Measurements from ENCODE around the gene ZNF211. TPM values are rescaled to one million over a fixed set of nuclear protein-coding genes. Genes with fewer than 3 reads are reported as not detected.

Gene ZNF211
- total RNA-seq, 3 donors from 2014 or later, result 7.9 to 16.3 (median 9.4) TPM

GRCh38 chr19:57656346-57656745 is 23.4 kb downstream of the ZNF211 start:
- peaks cover 6% of the 10 kb centered on the region for H3K9me3 ChIP-seq
- no peaks in the 10 kb centered on the region for H3K4me1 ChIP-seq (ENCODE audit: low read depth)
- intact Hi-C loops (cut with DNase I, micrococcal nuclease), result no loop called here
- no peaks in the 10 kb centered on the region for H3K36me3 ChIP-seq (ENCODE audit: low read depth)
- DNase-seq, result no peak
- no peak overlapping the region for H3K4me3 ChIP-seq
- no peak for ATAC-seq
- TF ChIP-seq, protein P1, sequence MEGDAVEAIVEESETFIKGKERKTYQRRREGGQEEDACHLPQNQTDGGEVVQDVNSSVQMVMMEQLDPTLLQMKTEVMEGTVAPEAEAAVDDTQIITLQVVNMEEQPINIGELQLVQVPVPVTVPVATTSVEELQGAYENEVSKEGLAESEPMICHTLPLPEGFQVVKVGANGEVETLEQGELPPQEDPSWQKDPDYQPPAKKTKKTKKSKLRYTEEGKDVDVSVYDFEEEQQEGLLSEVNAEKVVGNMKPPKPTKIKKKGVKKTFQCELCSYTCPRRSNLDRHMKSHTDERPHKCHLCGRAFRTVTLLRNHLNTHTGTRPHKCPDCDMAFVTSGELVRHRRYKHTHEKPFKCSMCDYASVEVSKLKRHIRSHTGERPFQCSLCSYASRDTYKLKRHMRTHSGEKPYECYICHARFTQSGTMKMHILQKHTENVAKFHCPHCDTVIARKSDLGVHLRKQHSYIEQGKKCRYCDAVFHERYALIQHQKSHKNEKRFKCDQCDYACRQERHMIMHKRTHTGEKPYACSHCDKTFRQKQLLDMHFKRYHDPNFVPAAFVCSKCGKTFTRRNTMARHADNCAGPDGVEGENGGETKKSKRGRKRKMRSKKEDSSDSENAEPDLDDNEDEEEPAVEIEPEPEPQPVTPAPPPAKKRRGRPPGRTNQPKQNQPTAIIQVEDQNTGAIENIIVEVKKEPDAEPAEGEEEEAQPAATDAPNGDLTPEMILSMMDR (IDR thresholded peaks at IDR 0.05), result no peak

DNA sequence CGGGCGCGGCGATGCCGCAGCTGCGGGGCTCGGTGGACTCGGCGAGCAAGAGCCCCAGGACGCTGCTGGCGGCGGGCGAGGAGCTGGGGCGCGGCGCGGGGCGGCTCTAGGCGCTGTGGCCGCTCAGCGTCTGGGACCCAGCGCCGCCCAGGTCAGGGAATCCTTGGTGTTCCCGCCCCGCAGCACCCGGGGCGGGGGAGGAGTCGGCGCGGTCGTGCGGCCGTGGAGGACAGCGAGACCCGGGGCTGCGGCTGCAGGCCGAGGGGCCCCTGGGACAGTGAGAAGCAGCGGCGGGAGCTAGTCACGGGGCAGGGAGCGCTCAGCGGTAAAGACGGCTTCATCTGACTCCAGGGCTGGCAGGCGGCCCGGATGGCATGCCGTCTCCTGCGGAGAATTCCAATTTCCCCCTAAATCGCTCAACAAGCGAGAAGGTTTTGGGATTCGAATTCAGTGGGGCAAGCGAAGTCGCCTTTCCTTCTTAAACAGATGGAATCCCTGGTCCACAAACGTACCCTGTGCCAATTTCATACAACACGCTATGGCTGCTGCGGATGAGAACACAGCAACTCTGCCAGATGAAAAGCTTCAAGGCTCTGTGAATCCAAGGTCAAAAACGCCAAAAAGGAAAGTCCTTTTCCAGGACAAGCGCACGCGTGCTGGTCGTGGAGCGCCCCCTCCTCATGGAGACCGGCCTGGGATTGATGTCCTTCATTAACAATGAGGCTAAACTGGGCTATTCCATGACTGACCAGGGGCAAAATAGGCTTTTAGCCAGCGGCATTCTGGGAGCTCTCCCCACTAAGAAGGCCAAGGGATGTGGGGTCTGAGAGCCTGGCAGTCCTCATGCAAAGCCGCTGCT is 31.5 kb downstream of the ZNF211 start:
- H3K36me3 ChIP-seq (ENCODE audit: low read depth), result no peaks in the 10 kb centered on the region
- intact Hi-C loops (cut with DNase I, micrococcal nuclease), result no loop called here

DNA sequence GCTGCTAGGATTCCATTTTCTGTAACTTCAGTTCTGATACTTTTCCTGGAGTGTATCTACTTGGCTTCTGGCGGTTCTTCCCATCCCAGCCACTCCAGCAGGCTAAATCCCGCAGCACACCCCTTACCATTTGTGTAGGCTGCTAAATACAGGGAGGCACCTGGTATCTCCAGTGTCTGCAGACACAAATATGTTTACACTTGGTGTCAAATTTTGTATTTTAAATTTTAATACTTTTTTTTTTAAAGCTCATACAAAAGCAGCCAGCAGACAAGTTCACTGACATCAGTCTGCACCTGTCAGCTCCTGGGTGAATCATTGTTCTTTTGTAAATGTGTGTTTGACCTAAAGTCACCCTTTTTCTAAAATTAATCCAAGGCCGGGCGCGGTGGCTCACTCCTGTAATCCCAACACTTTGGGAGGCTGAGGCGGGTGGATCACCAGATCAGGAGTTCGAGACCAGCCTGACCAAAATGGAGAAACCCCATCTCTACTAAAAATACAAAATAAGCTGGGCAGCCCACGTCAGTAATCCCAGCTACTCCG is 32.4 kb downstream of the ZNF211 start:
- Histone ChIP-seq H3K4me3 (no peak overlapping the region), H3K4me1 (ENCODE audit: low read depth) (no peaks in the 10 kb centered on the region), H3K36me3 (ENCODE audit: low read depth) (no peaks in the 10 kb centered on the region), H3K9me3 (no peaks in the 10 kb centered on the region)
- TF ChIP-seq, protein P1 (IDR thresholded peaks at IDR 0.05), result no peak
- intact Hi-C loops (cut with DNase I, micrococcal nuclease), result no loop called here
- ATAC-seq (no peak), DNase-seq (no peak)

More for the DNA sequence above, 31.5 kb downstream of the ZNF211 start:
- TF ChIP-seq, protein P1 (IDR thresholded peaks at IDR 0.05), result no peak
- DNase-seq (peak; percentile 42 to 56 (median 52)), ATAC-seq (peak; percentile 92)
- Histone ChIP-seq H3K4me1 (ENCODE audit: low read depth) (no peaks in the 10 kb centered on the region), H3K9me3 (no peaks in the 10 kb centered on the region), H3K4me3 (no peak overlapping the region)

GRCh38 chr19:57667228-57667627 is 34.3 kb downstream of the ZNF211 start:
- DNase-seq (no peak), ATAC-seq (no peak)
- Histone ChIP-seq H3K9me3 (no peaks in the 10 kb centered on the region), H3K4me3 (no peak overlapping the region), H3K36me3 (ENCODE audit: low read depth) (no peaks in the 10 kb centered on the region), H3K4me1 (ENCODE audit: low read depth) (no peaks in the 10 kb centered on the region)
- TF ChIP-seq, protein P1 (IDR thresholded peaks at IDR 0.05), result no peak
- intact Hi-C loops (cut with DNase I, micrococcal nuclease), result no loop called here

DNA sequence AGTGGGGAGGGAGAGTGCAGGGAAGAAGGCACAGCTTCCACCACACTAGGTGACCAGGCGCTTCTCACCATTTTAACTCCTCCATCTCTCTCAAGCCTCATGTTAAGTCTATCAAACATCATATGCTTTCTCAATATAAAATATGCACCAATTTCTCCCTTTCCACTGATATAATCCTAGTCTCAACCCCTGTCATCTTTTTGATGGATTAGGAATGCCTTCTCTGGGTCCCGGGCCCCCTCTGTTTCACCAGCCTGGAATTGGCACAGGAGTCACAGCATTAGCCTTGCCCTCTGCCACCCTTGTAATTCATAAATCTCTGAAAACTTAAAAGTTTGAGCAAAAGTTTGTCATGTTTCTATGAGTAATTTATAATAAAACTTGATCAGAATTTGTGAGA is 35.7 kb downstream of the ZNF211 start, which contains the start of gene ZSCAN4:
Gene ZSCAN4, plus strand, starts transcription at position 301 of the 400 bp plus-strand sequence. CDS start 7,211 bp downstream, outside the sequence.
- H3K4me3 ChIP-seq, result no peak within 1 kb of the TSS
- intact Hi-C loops (cut with DNase I, micrococcal nuclease), result no loop called here
- H3K36me3 ChIP-seq (ENCODE audit: low read depth), result no peaks in the 10 kb centered on the region
- DNase-seq (no peak), ATAC-seq (no peak)
- no peaks in the 10 kb centered on the region for H3K4me1 ChIP-seq (ENCODE audit: low read depth)
- no peaks in the 10 kb centered on the region for H3K9me3 ChIP-seq
- TF ChIP-seq, protein P1 (IDR thresholded peaks at IDR 0.05), result no peak
